Measurements from ENCODE around the gene GAB1.

GAB1 gene

GRCh38 chr4:143393195-143393594 is 56.5 kb downstream of the GAB1 start:
- Histone ChIP-seq H3K9ac (ENCODE audit: low read length in 5 of 5) (no peak overlapping the region), H3K4me1 (ENCODE audit: control insufficient read depth in 5 of 5, insufficient read depth in 5 of 5, low read length in 5 of 5) (peaks cover 0 to 28% (median 23%) of the 10 kb centered on the region in 5 donors), H3K9me3 (ENCODE audit: control insufficient read depth in 5 of 5, low read length in 5 of 5) (no peaks in the 10 kb centered on the region), H3K36me3 (ENCODE audit: control insufficient read depth in 5 of 5, insufficient read depth in 5 of 5, low read length in 5 of 5) (no peaks in the 10 kb centered on the region), H3K27me3 (ENCODE audit: control insufficient read depth in 5 of 5, insufficient read depth in 4 of 5, low read length in 5 of 5) (no peaks in the 10 kb centered on the region), H3K4me3 (ENCODE audit: low read depth in 1 of 5, low read length in 5 of 5) (no peak overlapping the region), H3K27ac (ENCODE audit: low read depth, low read length) (no peak overlapping the region)

- Histone ChIP-seq H3K27ac (ENCODE audit: low read depth, low read length) (no peak overlapping the region), H3K9ac (ENCODE audit: low read length in 5 of 5) (no peak overlapping the region), H3K36me3 (ENCODE audit: control insufficient read depth in 5 of 5, insufficient read depth in 5 of 5, low read length in 5 of 5) (no peaks in the 10 kb centered on the region), H3K4me1 (ENCODE audit: control insufficient read depth in 5 of 5, insufficient read depth in 5 of 5, low read length in 5 of 5) (peaks cover 0 to 22% (median 18%) of the 10 kb centered on the region in 5 donors), H3K4me3 (ENCODE audit: low read depth in 1 of 5, low read length in 5 of 5) (no peak overlapping the region), H3K9me3 (ENCODE audit: control insufficient read depth in 5 of 5, low read length in 5 of 5) (no peaks in the 10 kb centered on the region), H3K27me3 (ENCODE audit: control insufficient read depth in 5 of 5, insufficient read depth in 4 of 5, low read length in 5 of 5) (no peaks in the 10 kb centered on the region)
Observed at GRCh38 chr4:143394739-143395453, 58.2 kb downstream of the GAB1 start.

GRCh38 chr4:143396695-143397094 is 60.0 kb downstream of the GAB1 start:
- no peak overlapping the region for H3K9ac ChIP-seq (ENCODE audit: low read length in 5 of 5)
- H3K4me3 ChIP-seq (ENCODE audit: low read depth in 1 of 5, low read length in 5 of 5), result no peak overlapping the region
- H3K9me3 ChIP-seq (ENCODE audit: control insufficient read depth in 5 of 5, low read length in 5 of 5), result no peaks in the 10 kb centered on the region
- H3K36me3 ChIP-seq (ENCODE audit: control insufficient read depth in 5 of 5, insufficient read depth in 5 of 5, low read length in 5 of 5), result no peaks in the 10 kb centered on the region
- peaks cover 0 to 13% (median 5%) of the 10 kb centered on the region in 5 donors for H3K4me1 ChIP-seq (ENCODE audit: control insufficient read depth in 5 of 5, insufficient read depth in 5 of 5, low read length in 5 of 5)
- no peaks in the 10 kb centered on the region for H3K27me3 ChIP-seq (ENCODE audit: control insufficient read depth in 5 of 5, insufficient read depth in 4 of 5, low read length in 5 of 5)
- H3K27ac ChIP-seq (ENCODE audit: low read depth, low read length), result no peak overlapping the region

GRCh38 chr4:143397335-143397734 is 60.7 kb downstream of the GAB1 start:
- Histone ChIP-seq H3K27me3 (ENCODE audit: control insufficient read depth in 5 of 5, insufficient read depth in 4 of 5, low read length in 5 of 5) (no peaks in the 10 kb centered on the region), H3K36me3 (ENCODE audit: control insufficient read depth in 5 of 5, insufficient read depth in 5 of 5, low read length in 5 of 5) (no peaks in the 10 kb centered on the region), H3K9ac (ENCODE audit: low read length in 5 of 5) (no peak overlapping the region), H3K4me1 (ENCODE audit: control insufficient read depth in 5 of 5, insufficient read depth in 5 of 5, low read length in 5 of 5) (peaks cover 0 to 14% (median 4%) of the 10 kb centered on the region in 5 donors), H3K9me3 (ENCODE audit: control insufficient read depth in 5 of 5, low read length in 5 of 5) (no peaks in the 10 kb centered on the region), H3K4me3 (ENCODE audit: low read depth in 1 of 5, low read length in 5 of 5) (no peak overlapping the region), H3K27ac (ENCODE audit: low read depth, low read length) (no peak overlapping the region)

- H3K9ac ChIP-seq (ENCODE audit: low read length in 5 of 5), result no peak overlapping the region
- H3K27ac ChIP-seq (ENCODE audit: low read depth, low read length), result no peak overlapping the region
- no peaks in the 10 kb centered on the region for H3K36me3 ChIP-seq (ENCODE audit: control insufficient read depth in 5 of 5, insufficient read depth in 5 of 5, low read length in 5 of 5)
- H3K9me3 ChIP-seq (ENCODE audit: control insufficient read depth in 5 of 5, low read length in 5 of 5), result no peaks in the 10 kb centered on the region
- H3K4me1 ChIP-seq (ENCODE audit: control insufficient read depth in 5 of 5, insufficient read depth in 5 of 5, low read length in 5 of 5), result peaks cover 0 to 15% (median 9%) of the 10 kb centered on the region in 5 donors
- no peaks in the 10 kb centered on the region for H3K27me3 ChIP-seq (ENCODE audit: control insufficient read depth in 5 of 5, insufficient read depth in 4 of 5, low read length in 5 of 5)
- no peak overlapping the region for H3K4me3 ChIP-seq (ENCODE audit: low read depth in 1 of 5, low read length in 5 of 5)
Observed at GRCh38 chr4:143397887-143398286, 61.2 kb downstream of the GAB1 start.

GRCh38 chr4:143399113-143399949 is 62.7 kb downstream of the GAB1 start:
- peaks cover 0 to 27% (median 20%) of the 10 kb centered on the region in 5 donors for H3K4me1 ChIP-seq (ENCODE audit: control insufficient read depth in 5 of 5, insufficient read depth in 5 of 5, low read length in 5 of 5)
- H3K9ac ChIP-seq (ENCODE audit: low read length in 5 of 5), result no peak overlapping the region
- no peaks in the 10 kb centered on the region for H3K27me3 ChIP-seq (ENCODE audit: control insufficient read depth in 5 of 5, insufficient read depth in 4 of 5, low read length in 5 of 5)
- no peaks in the 10 kb centered on the region for H3K9me3 ChIP-seq (ENCODE audit: control insufficient read depth in 5 of 5, low read length in 5 of 5)
- no peak overlapping the region for H3K27ac ChIP-seq (ENCODE audit: low read depth, low read length)
- H3K4me3 ChIP-seq (ENCODE audit: low read depth in 1 of 5, low read length in 5 of 5), result no peak overlapping the region
- no peaks in the 10 kb centered on the region for H3K36me3 ChIP-seq (ENCODE audit: control insufficient read depth in 5 of 5, insufficient read depth in 5 of 5, low read length in 5 of 5)

- H3K9me3 ChIP-seq (ENCODE audit: control insufficient read depth in 5 of 5, low read length in 5 of 5), result no peaks in the 10 kb centered on the region
- no peak overlapping the region for H3K27ac ChIP-seq (ENCODE audit: low read depth, low read length)
- no peaks in the 10 kb centered on the region for H3K36me3 ChIP-seq (ENCODE audit: control insufficient read depth in 5 of 5, insufficient read depth in 5 of 5, low read length in 5 of 5)
- no peak overlapping the region for H3K9ac ChIP-seq (ENCODE audit: low read length in 5 of 5)
- peaks cover 0 to 34% (median 27%) of the 10 kb centered on the region in 5 donors for H3K4me1 ChIP-seq (ENCODE audit: control insufficient read depth in 5 of 5, insufficient read depth in 5 of 5, low read length in 5 of 5)
- no peaks in the 10 kb centered on the region for H3K27me3 ChIP-seq (ENCODE audit: control insufficient read depth in 5 of 5, insufficient read depth in 4 of 5, low read length in 5 of 5)
- H3K4me3 ChIP-seq (ENCODE audit: low read depth in 1 of 5, low read length in 5 of 5), result no peak overlapping the region
Observed at GRCh38 chr4:143400082-143400481, 63.4 kb downstream of the GAB1 start.

GRCh38 chr4:143402776-143403552 is 66.3 kb downstream of the GAB1 start:
- Histone ChIP-seq H3K27me3 (ENCODE audit: control insufficient read depth in 5 of 5, insufficient read depth in 4 of 5, low read length in 5 of 5) (no peaks in the 10 kb centered on the region), H3K4me1 (ENCODE audit: control insufficient read depth in 5 of 5, insufficient read depth in 5 of 5, low read length in 5 of 5) (peaks cover 4 to 56% (median 54%) of the 10 kb centered on the region in 5 donors), H3K9ac (ENCODE audit: low read length in 5 of 5) (peak overlapping the region in 1 of 5 donors; percentile 38), H3K36me3 (ENCODE audit: control insufficient read depth in 5 of 5, insufficient read depth in 5 of 5, low read length in 5 of 5) (no peaks in the 10 kb centered on the region), H3K27ac (ENCODE audit: low read depth, low read length) (peak overlapping the region; percentile 82), H3K9me3 (ENCODE audit: control insufficient read depth in 5 of 5, low read length in 5 of 5) (no peaks in the 10 kb centered on the region), H3K4me3 (ENCODE audit: low read depth in 1 of 5, low read length in 5 of 5) (peak overlapping the region in 2 of 5 donors; percentile 23 to 32)

DNA sequence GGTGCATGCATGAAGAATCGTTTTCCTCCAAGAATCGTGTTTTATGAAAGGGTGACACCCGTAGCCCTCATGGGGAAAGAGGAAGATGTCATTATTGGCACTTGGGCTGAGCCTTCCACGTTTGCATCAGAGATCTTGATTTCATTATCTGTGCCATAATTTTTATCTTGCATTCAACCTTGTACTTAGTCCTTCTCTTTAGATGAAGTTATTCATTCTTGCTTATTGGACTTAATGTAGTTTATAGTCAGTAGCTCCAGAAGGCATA is 66.8 kb downstream of the GAB1 start:
- H3K9me3 ChIP-seq (ENCODE audit: control insufficient read depth in 5 of 5, low read length in 5 of 5), result no peaks in the 10 kb centered on the region
- no peaks in the 10 kb centered on the region for H3K27me3 ChIP-seq (ENCODE audit: control insufficient read depth in 5 of 5, insufficient read depth in 4 of 5, low read length in 5 of 5)
- H3K4me1 ChIP-seq (ENCODE audit: control insufficient read depth in 5 of 5, insufficient read depth in 5 of 5, low read length in 5 of 5), result peaks cover 4 to 56% (median 55%) of the 10 kb centered on the region in 5 donors
- peak overlapping the region in 2 of 5 donors; percentile 23 to 32 for H3K4me3 ChIP-seq (ENCODE audit: low read depth in 1 of 5, low read length in 5 of 5)
- H3K9ac ChIP-seq (ENCODE audit: low read length in 5 of 5), result no peak overlapping the region
- no peaks in the 10 kb centered on the region for H3K36me3 ChIP-seq (ENCODE audit: control insufficient read depth in 5 of 5, insufficient read depth in 5 of 5, low read length in 5 of 5)
- H3K27ac ChIP-seq (ENCODE audit: low read depth, low read length), result peak overlapping the region; percentile 82

GRCh38 chr4:143404555-143404954 is 67.9 kb downstream of the GAB1 start:
- H3K4me1 ChIP-seq (ENCODE audit: control insufficient read depth in 5 of 5, insufficient read depth in 5 of 5, low read length in 5 of 5), result peaks cover 4 to 56% (median 55%) of the 10 kb centered on the region in 5 donors
- H3K9ac ChIP-seq (ENCODE audit: low read length in 5 of 5), result no peak overlapping the region
- H3K4me3 ChIP-seq (ENCODE audit: low read depth in 1 of 5, low read length in 5 of 5), result no peak overlapping the region
- H3K27ac ChIP-seq (ENCODE audit: low read depth, low read length), result peak overlapping the region; percentile 68
- no peaks in the 10 kb centered on the region for H3K27me3 ChIP-seq (ENCODE audit: control insufficient read depth in 5 of 5, insufficient read depth in 4 of 5, low read length in 5 of 5)
- H3K36me3 ChIP-seq (ENCODE audit: control insufficient read depth in 5 of 5, insufficient read depth in 5 of 5, low read length in 5 of 5), result no peaks in the 10 kb centered on the region
- H3K9me3 ChIP-seq (ENCODE audit: control insufficient read depth in 5 of 5, low read length in 5 of 5), result no peaks in the 10 kb centered on the region
